ENCODE measurements around the gene USP17L15.
"Not testable (repeated sequence)": the region's sequence is repeated elsewhere in the genome, so short reads cannot be mapped to it uniquely, and the experiment has no call there.

The USP17L15 gene, protein sequence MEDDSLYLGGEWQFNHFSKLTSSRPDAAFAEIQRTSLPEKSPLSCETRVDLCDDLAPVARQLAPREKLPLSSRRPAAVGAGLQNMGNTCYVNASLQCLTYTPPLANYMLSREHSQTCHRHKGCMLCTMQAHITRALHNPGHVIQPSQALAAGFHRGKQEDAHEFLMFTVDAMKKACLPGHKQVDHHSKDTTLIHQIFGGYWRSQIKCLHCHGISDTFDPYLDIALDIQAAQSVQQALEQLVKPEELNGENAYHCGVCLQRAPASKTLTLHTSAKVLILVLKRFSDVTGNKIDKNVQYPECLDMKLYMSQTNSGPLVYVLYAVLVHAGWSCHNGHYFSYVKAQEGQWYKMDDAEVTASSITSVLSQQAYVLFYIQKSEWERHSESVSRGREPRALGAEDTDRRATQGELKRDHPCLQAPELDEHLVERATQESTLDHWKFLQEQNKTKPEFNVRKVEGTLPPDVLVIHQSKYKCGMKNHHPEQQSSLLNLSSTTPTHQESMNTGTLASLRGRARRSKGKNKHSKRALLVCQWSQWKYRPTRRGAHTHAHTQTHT

GRCh38 chr4:9234085-9234484 is at the start of gene USP17L15:
Gene USP17L15, plus strand, starts transcription at chr4:9234385. Its CDS starts 0 bp downstream, at chr4:9234385.
- not testable (repeated sequence) for DNase-seq

- DNase-seq: not testable (repeated sequence)
Observed at GRCh38 chr4:9210357-9210756, 23.8 kb upstream of the USP17L15 start, which contains the start of gene USP17L10. Gene USP17L10, plus strand, starts transcription at chr4:9210657. Its CDS starts 0 bp downstream, at chr4:9210657.

DNA sequence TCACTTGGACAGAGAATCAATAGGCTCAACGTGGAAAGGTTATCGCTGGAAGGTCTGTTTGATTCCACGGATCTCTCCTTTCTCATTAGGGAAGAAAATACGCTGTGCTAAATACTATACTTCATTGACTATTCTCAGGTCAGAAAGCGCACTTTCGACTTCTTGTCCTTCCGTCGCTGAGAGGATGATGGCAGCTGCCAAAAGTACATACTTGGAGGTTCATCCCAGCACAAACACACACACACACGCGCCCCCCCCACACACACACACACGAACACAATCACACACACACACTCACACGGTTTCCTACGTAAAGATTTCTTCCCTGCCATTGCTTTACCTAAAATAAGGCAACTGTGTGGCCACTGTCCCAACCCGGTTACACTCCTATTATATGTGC is 19.5 kb upstream of the USP17L15 start:
- not testable (repeated sequence) for DNase-seq

DNA sequence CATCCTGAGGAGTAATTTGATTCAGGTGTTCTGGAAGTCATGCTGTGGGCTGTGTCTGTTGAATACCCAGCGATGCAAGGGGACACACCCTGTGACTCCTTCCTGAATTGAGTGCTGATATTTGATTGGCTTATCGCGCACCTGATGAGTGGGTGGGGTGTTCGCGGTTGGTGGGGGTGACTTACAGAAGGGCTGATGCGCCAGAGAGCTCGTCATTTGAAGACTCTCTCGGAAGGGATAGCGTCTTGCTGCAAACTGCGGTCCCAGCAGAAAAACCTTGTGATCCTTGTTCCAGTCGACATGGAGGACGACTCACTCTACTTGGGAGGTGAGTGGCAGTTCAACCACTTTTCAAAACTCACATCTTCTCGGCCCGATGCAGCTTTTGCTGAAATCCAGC is 19.1 kb upstream of the USP17L15 start, which contains the start of gene USP17L11:
Gene USP17L11, plus strand, starts transcription at position 301 of the 400 bp plus-strand sequence. Its CDS starts 0 bp downstream, at position 301.
- DNase-seq: not testable (repeated sequence)

GRCh38 chr4:9219852-9220251 is 14.3 kb upstream of the USP17L15 start, which contains the start of gene USP17L12:
Gene USP17L12, plus strand, starts transcription at chr4:9220152. Its CDS starts 0 bp downstream, at chr4:9220152.
- not testable (repeated sequence) for DNase-seq

DNA sequence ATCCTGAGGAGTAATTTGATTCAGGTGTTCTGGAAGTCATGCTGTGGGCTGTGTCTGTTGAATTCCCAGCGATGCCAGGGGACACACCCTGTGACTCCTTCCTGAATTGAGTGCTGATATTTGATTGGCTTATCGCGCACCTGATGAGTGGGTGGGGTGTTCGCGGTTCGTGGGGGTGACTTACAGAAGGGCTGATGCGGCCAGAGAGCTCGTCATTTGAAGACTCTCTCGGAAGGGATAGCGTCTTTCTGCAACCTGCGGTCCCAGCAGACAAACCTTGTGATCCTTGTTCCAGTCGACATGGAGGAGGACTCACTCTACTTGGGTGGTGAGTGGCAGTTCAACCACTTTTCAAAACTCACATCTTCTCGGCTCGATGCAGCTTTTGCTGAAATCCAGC is 9.6 kb upstream of the USP17L15 start, which contains the start of gene USP17L13:
Gene USP17L13, plus strand, starts transcription at position 301 of the 400 bp plus-strand sequence. Its CDS starts 0 bp downstream, at position 301.
- not testable (repeated sequence) for DNase-seq

- DNase-seq: not testable (repeated sequence)
Observed at GRCh38 chr4:9230249-9230648, 3.9 kb upstream of the USP17L15 start.

DNA sequence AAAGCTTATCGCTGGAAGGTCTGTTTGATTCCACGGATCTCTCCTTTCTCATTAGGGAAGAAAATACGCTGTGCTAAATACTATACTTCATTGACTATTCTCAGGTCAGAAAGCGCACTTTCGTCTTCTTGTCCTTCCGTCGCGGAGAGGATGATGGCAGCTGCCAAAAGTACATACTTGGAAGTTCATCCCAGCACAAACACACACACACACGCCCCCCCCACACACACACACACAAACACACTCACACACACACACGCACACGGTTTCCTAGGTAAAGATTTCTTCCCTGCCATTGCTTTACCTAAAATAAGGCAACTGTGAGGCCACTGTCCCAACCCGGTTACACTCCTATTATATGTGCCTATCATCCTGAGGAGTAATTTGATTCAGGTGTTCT is 4.3 kb downstream of the USP17L15 start:
- DNase-seq: not testable (repeated sequence)

GRCh38 chr4:9243579-9243978 is 9.4 kb downstream of the USP17L15 start, which contains the start of gene USP17L17:
Gene USP17L17, plus strand, starts transcription at chr4:9243879. Its CDS starts 0 bp downstream, at chr4:9243879.
- DNase-seq: not testable (repeated sequence)

DNA sequence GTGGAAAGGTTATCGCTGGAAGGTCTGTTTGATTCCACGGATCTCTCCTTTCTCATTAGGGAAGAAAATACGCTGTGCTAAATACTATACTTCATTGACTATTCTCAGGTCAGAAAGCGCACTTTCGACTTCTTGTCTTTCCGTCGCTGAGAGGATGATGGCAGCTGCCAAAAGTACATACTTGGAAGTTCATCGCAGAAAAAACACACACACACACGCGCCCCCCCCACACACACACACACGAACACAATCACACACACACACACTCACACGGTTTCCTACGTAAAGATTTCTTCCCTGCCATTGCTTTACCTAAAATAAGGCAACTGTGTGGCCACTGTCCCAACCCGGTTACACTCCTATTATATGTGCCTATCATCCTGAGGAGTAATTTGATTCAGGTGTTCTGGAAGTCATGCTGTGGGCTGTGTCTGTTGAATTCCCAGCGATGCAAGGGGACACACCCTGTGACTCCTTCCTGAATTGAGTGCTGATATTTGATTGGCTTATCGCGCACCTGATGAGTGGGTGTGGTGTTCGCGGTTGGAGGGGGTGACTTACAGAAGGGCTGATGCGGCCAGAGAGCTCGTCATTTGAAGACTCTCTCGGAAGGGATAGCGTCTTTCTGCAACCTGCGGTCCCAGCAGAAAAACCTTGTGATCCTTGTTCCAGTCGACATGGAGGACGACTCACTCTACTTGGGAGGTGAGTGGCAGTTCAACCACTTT is 13.9 kb downstream of the USP17L15 start, which contains the start of gene USP17L18:
Gene USP17L18, plus strand, starts transcription at position 678 of the 728 bp plus-strand sequence. Its CDS starts 0 bp downstream, at position 678.
- DNase-seq: not testable (repeated sequence)

DNA sequence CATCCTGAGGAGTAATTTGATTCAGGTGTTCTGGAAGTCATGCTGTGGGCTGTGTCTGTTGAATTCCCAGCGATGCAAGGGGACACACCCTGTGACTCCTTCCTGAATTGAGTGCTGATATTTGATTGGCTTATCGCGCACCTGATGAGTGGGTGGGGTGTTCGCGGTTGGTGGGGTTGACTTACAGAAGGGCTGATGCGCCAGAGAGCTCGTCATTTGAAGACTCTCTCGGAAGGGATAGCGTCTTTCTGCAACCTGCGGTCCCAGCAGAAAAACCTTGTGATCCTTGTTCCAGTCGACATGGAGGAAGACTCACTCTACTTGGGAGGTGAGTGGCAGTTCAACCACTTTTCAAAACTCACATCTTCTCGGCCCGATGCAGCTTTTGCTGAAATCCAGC is 18.9 kb downstream of the USP17L15 start, which contains the start of gene USP17L19:
Gene USP17L19, plus strand, starts transcription at position 301 of the 400 bp plus-strand sequence. Its CDS starts 0 bp downstream, at position 301.
- DNase-seq: not testable (repeated sequence)

DNA sequence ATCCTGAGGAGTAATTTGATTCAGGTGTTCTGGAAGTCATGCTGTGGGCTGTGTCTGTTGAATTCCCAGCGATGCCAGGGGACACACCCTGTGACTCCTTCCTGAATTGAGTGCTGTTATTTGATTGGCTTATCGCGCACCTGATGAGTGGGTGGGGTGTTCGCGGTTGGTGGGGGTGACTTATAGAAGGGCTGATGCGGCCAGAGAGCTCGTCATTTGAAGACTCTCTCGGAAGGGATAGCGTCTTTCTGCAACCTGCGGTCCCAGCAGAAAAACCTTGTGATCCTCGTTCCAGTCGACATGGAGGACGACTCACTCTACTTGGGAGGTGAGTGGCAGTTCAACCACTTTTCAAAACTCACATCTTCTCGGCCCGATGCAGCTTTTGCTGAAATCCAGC is 23.6 kb downstream of the USP17L15 start, which contains the start of gene USP17L20:
Gene USP17L20, plus strand, starts transcription at position 301 of the 400 bp plus-strand sequence. Its CDS starts 0 bp downstream, at position 301.
- not testable (repeated sequence) for DNase-seq

DNA sequence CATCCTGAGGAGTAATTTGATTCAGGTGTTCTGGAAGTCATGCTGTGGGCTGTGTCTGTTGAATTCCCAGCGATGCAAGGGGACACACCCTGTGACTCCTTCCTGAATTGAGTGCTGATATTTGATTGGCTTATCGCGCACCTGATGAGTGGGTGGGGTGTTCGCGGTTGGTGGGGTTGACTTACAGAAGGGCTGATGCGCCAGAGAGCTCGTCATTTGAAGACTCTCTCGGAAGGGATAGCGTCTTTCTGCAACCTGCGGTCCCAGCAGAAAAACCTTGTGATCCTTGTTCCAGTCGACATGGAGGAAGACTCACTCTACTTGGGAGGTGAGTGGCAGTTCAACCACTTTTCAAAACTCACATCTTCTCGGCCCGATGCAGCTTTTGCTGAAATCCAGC is 28.4 kb downstream of the USP17L15 start, which contains the start of gene USP17L21:
Gene USP17L21, plus strand, starts transcription at position 301 of the 400 bp plus-strand sequence. Its CDS starts 0 bp downstream, at position 301.
- DNase-seq: not testable (repeated sequence)

- DNase-seq: not testable (repeated sequence)
Observed at GRCh38 chr4:9267319-9267718, 33.1 kb downstream of the USP17L15 start, which contains the start of gene USP17L22. Gene USP17L22, plus strand, starts transcription at chr4:9267619. Its CDS starts 0 bp downstream, at chr4:9267619.

DNA sequence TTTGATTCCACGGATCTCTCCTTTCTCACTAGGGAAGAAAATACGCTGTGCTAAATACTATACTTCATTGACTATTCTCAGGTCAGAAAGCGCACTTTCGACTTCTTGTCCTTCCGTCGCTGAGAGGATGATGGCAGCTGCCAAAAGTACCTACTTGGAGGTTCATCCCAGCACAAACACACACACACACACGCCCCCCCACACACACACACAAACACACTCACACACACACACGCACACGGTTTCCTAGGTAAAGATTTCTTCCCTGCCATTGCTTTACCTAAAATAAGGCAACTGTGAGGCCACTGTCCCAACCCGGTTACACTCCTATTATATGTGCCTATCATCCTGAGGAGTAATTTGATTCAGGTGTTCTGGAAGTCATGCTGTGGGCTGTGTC is 37.5 kb downstream of the USP17L15 start:
- not testable (repeated sequence) for DNase-seq
